ENCODE measurements around the gene PUDP.
"Not testable (repeated sequence)": the region's sequence is repeated elsewhere in the genome, so short reads cannot be mapped to it uniquely, and the experiment has no call there.

Gene PUDP

GRCh38 chrX:7109049-7109531 is 38.9 kb downstream of the PUDP start:
- DNase-seq (ENCODE audit: low spot score), result no peak

GRCh38 chrX:7108030-7108429 is 39.9 kb downstream of the PUDP start:
- DNase-seq (ENCODE audit: low spot score), result no peak

GRCh38 chrX:7106649-7107048 is 41.3 kb downstream of the PUDP start:
- no peak for DNase-seq (ENCODE audit: low spot score)

GRCh38 chrX:7102119-7102518 is 45.8 kb downstream of the PUDP start:
- no peak for DNase-seq (ENCODE audit: low spot score)

GRCh38 chrX:7100022-7100421 is 47.9 kb downstream of the PUDP start:
- DNase-seq (ENCODE audit: low spot score), result no peak

GRCh38 chrX:7095657-7096056 is 52.3 kb downstream of the PUDP start:
- not testable (repeated sequence) for DNase-seq (ENCODE audit: low spot score)

- DNase-seq (ENCODE audit: low spot score), result no peak
These were observed 54.6 kb downstream of the PUDP start for GRCh38 chrX:7093305-7093704.

GRCh38 chrX:7092543-7092942 is 55.4 kb downstream of the PUDP start:
- no peak for DNase-seq (ENCODE audit: low spot score)

GRCh38 chrX:7091923-7092322 is 56.0 kb downstream of the PUDP start:
- no peak for DNase-seq (ENCODE audit: low spot score)

- no peak for DNase-seq (ENCODE audit: low spot score)
These were observed 57.3 kb downstream of the PUDP start for GRCh38 chrX:7090641-7091040.

GRCh38 chrX:7088968-7089615 is 58.9 kb downstream of the PUDP start:
- no peak for DNase-seq (ENCODE audit: low spot score)

GRCh38 chrX:7086384-7086783 is 61.6 kb downstream of the PUDP start:
- DNase-seq (ENCODE audit: low spot score), result no peak

GRCh38 chrX:7085879-7086278 is 62.1 kb downstream of the PUDP start:
- DNase-seq (ENCODE audit: low spot score), result no peak

- DNase-seq (ENCODE audit: low spot score), result no peak
These were observed 63.1 kb downstream of the PUDP start for GRCh38 chrX:7084841-7085240.

- DNase-seq (ENCODE audit: low spot score), result peak; percentile 4
These were observed 64.2 kb downstream of the PUDP start for GRCh38 chrX:7083468-7084396.

GRCh38 chrX:7083021-7083420 is 64.9 kb downstream of the PUDP start:
- no peak for DNase-seq (ENCODE audit: low spot score)

- no peak for DNase-seq (ENCODE audit: low spot score)
These were observed 65.4 kb downstream of the PUDP start for GRCh38 chrX:7082556-7082955.

- no peak for DNase-seq (ENCODE audit: low spot score)
These were observed 70.4 kb downstream of the PUDP start for GRCh38 chrX:7077241-7078230.

- DNase-seq (ENCODE audit: low spot score), result no peak
These were observed 71.7 kb downstream of the PUDP start for GRCh38 chrX:7076245-7076661.

- no peak for DNase-seq (ENCODE audit: low spot score)
These were observed 73.1 kb downstream of the PUDP start for GRCh38 chrX:7074908-7075204.

- DNase-seq (ENCODE audit: low spot score), result no peak
These were observed 73.6 kb downstream of the PUDP start for GRCh38 chrX:7074148-7074907.

Data from pons (tissue), 1 donor.